DMS153 treated with DMSO at 0.1 percent for 48 hours (cell line): ENCODE results near the gene PTPRT.

Experiments used
- DNase-seq: peaks from one replicate; lab custom pipeline; 2025; ENCODE audit not compliant: unreplicated experiment; lab: John Stamatoyannopoulos, UW

Gene PTPRT

DNA sequence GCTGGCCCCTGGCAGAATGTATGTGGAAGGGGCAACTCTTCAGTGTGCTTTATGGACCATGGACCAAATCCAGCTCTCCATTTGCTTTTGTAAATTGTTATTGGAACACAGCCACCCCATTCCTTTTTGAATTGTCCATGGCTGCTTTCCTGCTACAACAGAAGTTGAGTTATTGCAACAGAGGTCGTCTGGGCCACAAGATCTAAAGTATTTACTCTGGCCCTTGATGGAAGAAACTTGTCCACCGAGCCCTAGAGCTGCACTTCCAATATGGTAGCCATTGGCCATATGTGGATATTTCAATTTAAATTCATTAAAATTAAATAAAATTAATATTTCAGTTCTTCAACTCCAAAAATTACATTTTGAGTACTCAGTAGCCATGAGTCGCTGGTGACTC lies 543.5 kb downstream of the PTPRT start:
- DNase-seq = no peak

DNA sequence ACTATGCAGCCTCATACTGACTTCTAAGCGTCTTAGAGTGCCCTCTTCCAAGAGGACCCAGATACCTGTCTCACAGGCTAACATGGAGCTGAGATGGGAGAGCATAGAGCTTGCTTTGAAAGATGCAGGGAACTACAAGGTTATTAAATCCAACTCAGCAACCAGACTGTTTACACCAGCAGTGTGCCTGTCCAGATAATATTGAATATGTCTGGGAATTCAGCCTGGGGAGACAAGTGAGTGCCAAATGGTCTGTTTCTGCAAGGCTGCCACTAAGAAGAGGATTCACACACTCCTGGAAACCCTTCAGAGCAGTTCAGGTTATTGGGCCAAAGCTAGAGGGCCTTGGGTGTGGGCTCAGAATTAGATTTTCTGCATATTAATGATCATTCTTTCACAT lies 547.8 kb downstream of the PTPRT start:
- no peak for DNase-seq

DNA sequence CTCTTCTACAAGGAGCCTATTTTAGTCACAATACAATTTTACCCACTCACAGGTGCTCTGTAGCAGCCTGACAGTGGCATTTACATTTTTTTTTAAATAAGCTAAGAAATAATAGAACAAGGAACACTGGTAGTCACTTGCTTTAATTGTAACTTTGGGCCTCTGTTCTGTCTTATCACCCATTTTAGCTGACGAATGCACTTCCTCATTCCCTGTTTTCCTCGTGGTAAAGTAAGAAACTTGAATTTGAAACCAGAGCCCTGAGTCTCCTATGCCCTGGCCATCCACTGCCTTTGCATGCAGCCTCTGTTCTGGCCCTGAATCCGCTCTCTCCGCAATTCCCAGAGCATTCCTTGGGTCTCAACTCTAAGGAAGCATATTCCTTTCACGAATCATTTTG lies 550.6 kb downstream of the PTPRT start:
- DNase-seq = no peak

DNA sequence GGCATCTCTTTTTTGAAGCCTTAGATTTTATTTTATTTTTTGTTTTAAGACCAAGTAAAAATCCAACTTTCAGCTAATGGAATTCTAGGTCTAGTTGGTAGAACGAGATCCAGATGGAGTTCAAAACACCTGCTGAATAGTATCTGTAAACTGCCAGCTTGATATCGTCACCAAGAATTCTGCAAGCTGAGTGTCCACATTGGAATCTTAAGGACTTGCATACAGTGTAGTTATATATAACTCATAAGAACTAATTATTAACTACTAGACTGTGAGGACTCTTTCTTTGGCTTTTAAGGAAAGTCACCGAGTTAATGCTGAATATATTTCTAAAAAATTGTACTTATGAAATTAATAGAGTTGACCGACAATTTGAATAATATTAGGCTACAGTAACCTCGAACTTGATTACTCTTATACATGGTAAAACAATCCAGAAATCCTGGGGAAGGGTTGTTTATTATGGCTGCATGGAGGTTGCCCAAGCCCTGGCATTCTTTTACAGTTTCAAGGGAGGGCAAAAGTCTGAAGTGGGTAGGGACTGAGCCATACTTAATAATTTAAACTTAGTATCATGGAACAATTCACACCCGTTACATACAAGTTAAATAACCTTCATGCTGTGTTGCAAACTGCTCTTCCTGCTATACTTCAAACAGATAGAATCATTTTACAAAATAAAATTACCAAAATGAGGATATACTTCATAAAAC lies 553.9 kb downstream of the PTPRT start:
- no peak for DNase-seq

- no peak for DNase-seq
Observed at GRCh38 chr20:42634156-42634555, 555.5 kb downstream of the PTPRT start.

- DNase-seq = no peak
Observed at GRCh38 chr20:42628683-42629082, 561.0 kb downstream of the PTPRT start.

GRCh38 chr20:42613076-42613475 lies 576.6 kb downstream of the PTPRT start:
- no peak for DNase-seq

DNA sequence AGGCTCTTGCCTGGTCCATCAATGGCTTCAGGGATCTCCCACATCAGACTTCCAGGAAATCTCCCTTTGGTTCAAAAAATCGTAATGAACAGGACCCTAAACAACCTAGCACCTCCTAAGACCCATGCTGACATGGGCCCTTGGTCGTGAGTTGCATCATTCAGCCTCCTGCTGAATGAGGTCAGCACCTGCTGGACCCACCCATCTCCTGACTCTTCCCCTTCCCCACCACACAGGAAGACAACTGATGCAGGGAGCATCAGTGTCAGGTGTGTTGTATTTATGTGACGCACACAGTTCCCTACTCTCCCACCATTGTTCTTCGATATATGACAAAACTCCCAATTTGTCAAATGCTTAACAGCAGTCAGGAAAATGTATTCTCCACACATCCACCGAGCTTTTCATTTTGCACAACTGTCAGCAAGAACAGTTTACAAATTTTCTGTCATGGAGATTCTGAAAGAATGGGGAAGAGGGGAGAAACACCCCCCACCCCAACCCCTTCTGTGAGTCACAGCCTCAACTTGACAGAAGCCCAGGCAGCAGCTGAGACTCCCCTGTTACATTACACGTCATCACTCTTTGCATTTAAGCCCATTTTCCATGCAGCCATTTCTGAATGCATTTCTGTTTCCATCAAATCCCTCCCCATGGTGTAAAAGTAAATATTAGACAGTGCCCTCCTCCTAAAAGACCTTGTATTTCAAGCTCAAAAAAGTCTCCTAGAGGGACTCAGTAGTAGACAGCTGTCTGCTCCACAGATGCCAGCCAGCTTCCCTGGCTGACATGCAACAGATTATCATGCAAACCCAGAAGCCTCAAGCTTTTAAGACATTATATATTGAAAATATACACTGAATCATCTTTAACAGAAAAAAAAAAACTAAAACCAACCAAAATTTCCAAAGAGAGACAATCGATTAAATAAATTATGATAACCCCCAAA lies 577.5 kb downstream of the PTPRT start:
- no peak for DNase-seq

GRCh38 chr20:42611423-42611822 lies 578.3 kb downstream of the PTPRT start:
- DNase-seq = no peak

DNA sequence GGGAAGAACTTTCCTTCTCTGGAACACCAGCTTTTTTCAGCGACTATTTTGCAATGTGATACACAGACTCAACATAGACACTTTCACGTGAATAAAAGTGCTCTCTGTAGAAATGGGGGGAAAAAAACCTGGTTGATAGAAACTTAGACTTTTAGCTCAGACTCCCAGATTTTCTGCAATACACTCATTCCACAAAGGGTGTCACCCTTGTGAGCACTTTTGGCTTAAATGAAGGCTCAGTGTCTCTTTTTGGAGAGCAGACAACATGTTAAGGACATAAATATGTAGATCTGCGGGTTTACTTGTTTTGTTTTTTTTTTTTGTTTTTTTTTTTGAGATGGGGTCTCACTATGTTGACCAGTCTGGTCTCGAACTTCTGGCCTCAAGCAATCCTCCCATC lies 579.6 kb downstream of the PTPRT start:
- no peak for DNase-seq

GRCh38 chr20:42609618-42610017 lies 580.1 kb downstream of the PTPRT start:
- DNase-seq = no peak

- no peak for DNase-seq
Observed at GRCh38 chr20:42604998-42605956, 584.4 kb downstream of the PTPRT start.

GRCh38 chr20:42603655-42604054 lies 586.1 kb downstream of the PTPRT start:
- no peak for DNase-seq

GRCh38 chr20:42598581-42598980 lies 591.1 kb downstream of the PTPRT start:
- no peak for DNase-seq

DNA sequence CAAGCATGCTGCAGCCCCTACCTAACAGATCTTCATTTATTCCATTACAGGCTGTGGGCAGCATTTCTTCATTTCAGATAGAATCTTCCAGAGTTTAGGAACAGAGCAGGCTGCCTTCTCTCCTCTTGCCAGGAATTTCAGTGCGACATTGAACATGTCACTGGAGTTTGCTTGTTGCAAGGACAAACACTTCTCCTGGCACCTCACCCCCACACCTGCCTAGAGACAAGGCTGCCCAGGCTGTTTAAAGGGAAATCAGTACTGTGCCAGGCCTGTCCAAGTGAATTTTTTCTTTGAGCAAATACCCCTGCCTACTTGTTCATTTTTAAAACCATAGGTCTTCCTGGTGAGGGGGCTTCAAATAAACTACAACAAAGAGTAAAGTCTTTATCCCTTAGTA lies 594.1 kb downstream of the PTPRT start:
- no peak for DNase-seq

- DNase-seq = no peak
Observed at GRCh38 chr20:42594659-42595058, 595.0 kb downstream of the PTPRT start.

GRCh38 chr20:42594011-42594410 lies 595.7 kb downstream of the PTPRT start:
- DNase-seq = no peak

GRCh38 chr20:42589976-42590639 lies 599.6 kb downstream of the PTPRT start:
- no peak for DNase-seq

DNA sequence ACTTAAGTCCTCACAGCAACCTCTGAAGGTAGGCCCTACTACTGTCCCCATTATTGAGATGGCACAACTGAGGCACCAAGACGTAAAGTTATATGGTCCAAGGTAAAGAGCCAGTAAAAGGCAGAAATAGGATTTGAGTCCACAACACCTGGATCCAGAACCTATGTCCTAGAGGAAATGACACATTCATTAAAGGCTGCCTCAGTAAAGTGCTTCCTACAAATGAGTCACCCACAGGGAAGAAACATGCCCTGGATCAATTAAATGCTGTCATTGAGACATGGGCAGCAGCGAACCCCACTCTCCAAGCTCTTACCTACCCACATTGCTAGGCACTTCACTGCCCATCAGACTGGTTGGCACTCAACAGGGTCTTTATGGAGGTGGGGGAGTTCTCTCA lies 600.9 kb downstream of the PTPRT start:
- no peak for DNase-seq

GRCh38 chr20:42587427-42587826 lies 602.3 kb downstream of the PTPRT start:
- no peak for DNase-seq

DNA sequence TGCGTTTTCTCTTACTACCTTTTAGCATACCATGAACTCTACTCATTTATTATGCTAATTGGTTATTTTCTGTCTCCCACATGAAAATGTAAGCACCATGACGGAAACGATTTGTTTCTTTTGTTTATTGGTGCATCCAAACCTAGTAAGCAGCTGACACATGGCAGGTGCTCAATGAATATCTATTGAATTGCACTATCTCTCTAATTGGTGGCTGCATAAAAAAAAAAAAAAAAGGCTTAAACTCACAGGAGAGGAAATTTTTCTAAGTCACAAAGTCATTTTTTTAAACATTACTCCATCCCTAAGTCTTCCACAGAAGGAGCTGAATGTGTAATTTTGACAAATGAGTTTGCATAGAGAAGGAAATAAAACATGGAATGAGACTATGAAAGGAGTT lies 608.4 kb downstream of the PTPRT start:
- DNase-seq = no peak
